Ovary (tissue), 9 donors: ENCODE data around the gene PUSL1. TPM values are rescaled to one million over a fixed set of nuclear protein-coding genes. Genes with fewer than 3 reads are reported as not detected.

Source experiments
- DNase-seq, 5 donors: peaks; one replicate each; pipeline ENCODE4 v3.0.0-alpha.2; 2019 to 2020
- H3K27ac ChIP-seq, 2 donors: fragments of 200-600 bp; one replicate each; pipeline versions ENCODE4 v1.5.1 to v1.8.0; 2019 to 2022
- H3K27me3 ChIP-seq: fragments of 200-600 bp; one replicate; pipeline ENCODE4 v1.8.0; 2022
- H3K36me3 ChIP-seq: fragments of 200-600 bp; sonication (generic); one replicate; pipeline ENCODE4 v1.5.1; 2019
- H3K4me1 ChIP-seq: one replicate; pipeline ENCODE4 v1.8.1; 2013; ENCODE audit warnings: mild to moderate bottlenecking, moderate library complexity; ENCODE audit not compliant: insufficient read depth
- H3K4me3 ChIP-seq: fragments of 200-600 bp; sonication (generic); one replicate; pipeline ENCODE4 v1.5.1; 2017
- H3K9me3 ChIP-seq, 2 donors: fragments of 200-600 bp in 1 of 2; sonication (generic) in 1 of 2; one replicate each; pipeline versions ENCODE4 v1.5.1 to v1.8.1; 2013 to 2019; ENCODE audit warnings: mild to moderate bottlenecking in 1 of 2, moderate library complexity in 1 of 2
- CTCF ChIP-seq, 3 donors: fragments of 450-650 bp in 2 of 3; fragments of 200-600 bp in 1 of 3; IDR thresholded peaks; one replicate each; pipeline versions ENCODE4 v1.5.1 to v1.8.0; 2016 to 2022; ENCODE audit warnings: antibody characterized with exemption in 3 of 3, mild to moderate bottlenecking in 1 of 3
- EP300 ChIP-seq: sonication (generic); formaldehyde crosslinking; IDR thresholded peaks from one replicate; pipeline ENCODE4 v1.6.1; 2017; ENCODE audit warnings: antibody characterized with exemption
- POLR2A ChIP-seq: fragments of 450-650 bp; IDR thresholded peaks from one replicate; pipeline ENCODE4 v1.6.1; 2017; ENCODE audit warnings: antibody characterized with exemption, mild to moderate bottlenecking, moderate library complexity
- WGBS, 3 donors: extraction: QIAGEN DNeasy Blood & Tissue Kit in 1 of 3; methylation state at CpG; one replicate each; pipeline versions ENCODE4 v1.1.5 to v1.1.7; 2013 to 2017; 5-methylcytosine and 5-hydroxymethylcytosine counted together
- intact Hi-C, 4 donors: fragments of 100-400 bp; cut with DNase I; formaldehyde crosslinking; loops; one replicate each; pipeline versions ENCODE4 v1.11.0 to v1.15.1; 2022 to 2023
- polyA plus RNA-seq, 2 donors: library from polyadenylated mRNA; stranded (reverse); fragments of 200-250 nt in 1 of 2; fragments of 350-450 nt in 1 of 2; fragmentation: Illumina TruSeq in 1 of 2; extraction: RNeasy Lipid Tissue Mini Kit (QIAGEN cat#74804) in 1 of 2; gene quantifications; one replicate each; pipeline ENCODE4 v1.2.3, GENCODE V29; 2013 to 2014
- total RNA-seq, 7 donors: library from RNA; depleted of rRNA in 2 of 7; stranded (reverse); fragments of >200 nt in 2 of 7; fragmentation: NEBNext Ultra II Directional in 3 of 7; extraction: Animal tissue kit (Norgen Biotek cat#: 25700) in 3 of 7; gene quantifications; one replicate each; pipeline versions ENCODE4 v1.1.0 to v1.2.4, GENCODE V29; 2016 to 2023
- donor health status: DM: no; HTN: no; CAD: no; lungs with moderate emphysema.
- donor health status: DM: no; HTN: no; CAD: no.
- donor health status: Bipolar disorder and iron deficiency.
- donor health status: DM: yes; HTN: yes; CAD: no.
- donor health status: DM: no; HTN: no; CAD: no.
- donor health status: DM: yes; HTN: yes; CAD: no.

Gene PUSL1
- total and polyA plus RNA-seq, 9 donors, result 0.18 to 27.6 (median 20.8) TPM

GRCh38 chr1:1341549-1342021, 33.2 kb downstream of the PUSL1 start:
- H3K4me1 ChIP-seq, result peaks cover 10% of the 10 kb centered on the region
- no peak overlapping the region for H3K4me3 ChIP-seq
- no peaks in the 10 kb centered on the region for H3K27me3 ChIP-seq
- no peak for DNase-seq
- no peaks in the 10 kb centered on the region for H3K9me3 ChIP-seq
- intact Hi-C loops, result no loop called here
- H3K27ac ChIP-seq, result no peak overlapping the region
- no peaks in the 10 kb centered on the region for H3K36me3 ChIP-seq
- TF ChIP-seq EP300 (no peak), CTCF (IDR thresholded peaks at IDR 0.05) (no peak), POLR2A (no peak)
- 85 to 90% (median 89%) methylated on average over 17 of the region's 17 CpGs for WGBS, 3 donors

- Histone ChIP-seq H3K36me3 (no peaks in the 10 kb centered on the region), H3K4me3 (no peak overlapping the region), H3K4me1 (peaks cover 14% of the 10 kb centered on the region), H3K27me3 (no peaks in the 10 kb centered on the region), H3K27ac (no peak overlapping the region), H3K9me3 (no peaks in the 10 kb centered on the region)
- no peak for TF ChIP-seq POLR2A
- TF ChIP-seq CTCF (IDR thresholded peaks at IDR 0.05), result no peak
- no peak for TF ChIP-seq EP300
- WGBS, 3 donors, result 91 to 93% (median 93%) methylated on average over 23 to 28 of the region's 28 CpGs
- DNase-seq, result no peak
- intact Hi-C loops, result no loop called here
Measured at GRCh38 chr1:1342061-1342562, 33.7 kb downstream of the PUSL1 start.

GRCh38 chr1:1342584-1343115, 34.3 kb downstream of the PUSL1 start:
- Histone ChIP-seq H3K9me3 (no peaks in the 10 kb centered on the region), H3K4me3 (no peak overlapping the region), H3K27me3 (no peaks in the 10 kb centered on the region), H3K36me3 (no peaks in the 10 kb centered on the region), H3K4me1 (peaks cover 18% of the 10 kb centered on the region), H3K27ac (no peak overlapping the region)
- no peak for DNase-seq
- intact Hi-C loops, result no loop called here
- TF ChIP-seq POLR2A (no peak), CTCF (IDR thresholded peaks at IDR 0.05) (no peak), EP300 (no peak)
- whole genome bisulfite sequencing, 3 donors, result 79 to 88% (median 86%) methylated on average over 17 to 18 of the region's 18 CpGs

GRCh38 chr1:1343811-1344421, 35.5 kb downstream of the PUSL1 start:
- TF ChIP-seq EP300, result no peak
- no peak for TF ChIP-seq CTCF (IDR thresholded peaks at IDR 0.05)
- Histone ChIP-seq H3K4me3 (no peak overlapping the region), H3K9me3 (no peaks in the 10 kb centered on the region), H3K4me1 (peaks cover 26% of the 10 kb centered on the region), H3K27ac (no peak overlapping the region), H3K27me3 (no peaks in the 10 kb centered on the region), H3K36me3 (no peaks in the 10 kb centered on the region)
- DNase-seq, result no peak
- intact Hi-C loops, result no loop called here
- WGBS, 3 donors, result 85 to 88% (median 88%) methylated on average over 22 to 24 of the region's 24 CpGs
